LNCaP clone FGC (cell line): Measurements from ENCODE around the gene MYADM.

Source experiments
- DNase-seq: peaks from one replicate; pipeline ENCODE4 v3.0.0-alpha.2; 2011; ENCODE audit warnings: low read depth
- H3K4me3 ChIP-seq: 2 replicates; pipeline ENCODE4 v1.5.1; 2011; ENCODE audit warnings: mild to moderate bottlenecking, low read depth, low read length, control low read depth
- TF ChIP-seq, protein P1 (sequence below): IDR thresholded peaks from 2 replicates; pipeline ENCODE4 v1.5.1; 2012; ENCODE audit warnings: mild to moderate bottlenecking; ENCODE audit not compliant: control insufficient read depth, insufficient read depth; ENCODE audit errors: extremely low read depth

Gene MYADM

DNA sequence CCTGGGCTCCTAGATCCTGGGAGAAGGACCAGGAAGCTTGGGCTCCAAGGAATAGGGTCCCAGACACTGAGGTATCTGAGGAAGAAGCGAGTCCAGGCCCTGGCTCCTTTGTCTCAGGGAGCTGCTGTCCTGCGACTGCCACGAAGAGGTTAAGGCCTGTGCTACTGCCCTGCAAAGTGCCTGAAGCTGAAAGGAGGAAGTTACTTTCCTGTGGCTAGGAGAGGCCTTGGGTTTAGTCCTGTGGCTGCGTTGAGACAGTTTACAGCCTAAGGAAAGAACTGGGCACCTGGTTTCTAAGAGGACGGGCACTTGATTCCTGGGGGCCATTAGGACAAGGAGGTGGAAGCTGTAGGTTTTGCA is 2.8 kb downstream of the MYADM start:
- H3K4me3 ChIP-seq, result peak overlapping the region; percentile 74
- TF ChIP-seq, protein P1, sequence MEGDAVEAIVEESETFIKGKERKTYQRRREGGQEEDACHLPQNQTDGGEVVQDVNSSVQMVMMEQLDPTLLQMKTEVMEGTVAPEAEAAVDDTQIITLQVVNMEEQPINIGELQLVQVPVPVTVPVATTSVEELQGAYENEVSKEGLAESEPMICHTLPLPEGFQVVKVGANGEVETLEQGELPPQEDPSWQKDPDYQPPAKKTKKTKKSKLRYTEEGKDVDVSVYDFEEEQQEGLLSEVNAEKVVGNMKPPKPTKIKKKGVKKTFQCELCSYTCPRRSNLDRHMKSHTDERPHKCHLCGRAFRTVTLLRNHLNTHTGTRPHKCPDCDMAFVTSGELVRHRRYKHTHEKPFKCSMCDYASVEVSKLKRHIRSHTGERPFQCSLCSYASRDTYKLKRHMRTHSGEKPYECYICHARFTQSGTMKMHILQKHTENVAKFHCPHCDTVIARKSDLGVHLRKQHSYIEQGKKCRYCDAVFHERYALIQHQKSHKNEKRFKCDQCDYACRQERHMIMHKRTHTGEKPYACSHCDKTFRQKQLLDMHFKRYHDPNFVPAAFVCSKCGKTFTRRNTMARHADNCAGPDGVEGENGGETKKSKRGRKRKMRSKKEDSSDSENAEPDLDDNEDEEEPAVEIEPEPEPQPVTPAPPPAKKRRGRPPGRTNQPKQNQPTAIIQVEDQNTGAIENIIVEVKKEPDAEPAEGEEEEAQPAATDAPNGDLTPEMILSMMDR, result no peak
- DNase-seq, result peak; percentile 39

GRCh38 chr19:53871454-53871853 is 3.8 kb downstream of the MYADM start:
- TF ChIP-seq, protein P1, result no peak
- DNase-seq, result no peak
- H3K4me3 ChIP-seq, result peak overlapping the region; percentile 74; the same call in 1 of the 2 replicates

DNA sequence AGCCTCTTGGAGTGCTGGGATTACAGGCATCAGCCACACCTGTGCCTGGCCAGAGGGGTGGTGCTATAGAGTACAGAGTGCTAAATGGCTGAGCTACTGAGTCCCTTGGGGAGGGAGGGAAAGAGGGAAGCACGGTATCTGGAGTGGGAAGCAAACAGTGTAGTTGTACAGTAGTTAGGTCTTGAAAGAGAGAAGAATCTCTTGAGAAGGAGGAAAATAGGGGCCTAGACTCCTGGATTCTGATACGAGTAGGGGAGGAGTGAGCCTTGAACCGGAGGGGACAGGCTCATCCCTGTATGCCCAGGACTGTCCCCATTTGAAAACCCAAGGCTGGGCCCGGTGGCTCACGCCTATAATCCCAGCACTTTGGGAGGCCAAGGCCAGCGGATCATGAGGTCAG is 5.1 kb downstream of the MYADM start:
- TF ChIP-seq, protein P1, result no peak
- DNase-seq, result no peak

GRCh38 chr19:53873773-53874605 is 6.3 kb downstream of the MYADM start:
- TF ChIP-seq, protein P1, result no peak

More for the DNA sequence above, 5.1 kb downstream of the MYADM start:
- H3K4me3 ChIP-seq, result no peak overlapping the region

DNA sequence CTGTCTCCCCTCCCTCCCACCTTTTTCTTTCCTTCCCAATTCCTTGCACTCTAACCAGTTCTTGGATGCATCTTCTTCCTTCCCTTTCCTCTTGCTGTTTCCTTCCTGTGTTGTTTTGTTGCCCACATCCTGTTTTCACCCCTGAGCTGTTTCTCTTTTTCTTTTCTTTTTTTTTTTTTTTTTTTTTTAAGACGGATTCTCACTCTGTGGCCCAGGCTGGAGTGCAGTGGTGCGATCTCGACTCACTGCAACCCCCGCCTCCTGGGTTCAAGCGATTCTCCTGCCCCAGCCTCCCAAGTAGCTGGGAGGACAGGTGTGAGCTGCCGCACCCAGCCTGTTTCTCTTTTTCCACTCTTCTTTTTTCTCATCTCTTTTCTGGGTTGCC is 6.9 kb downstream of the MYADM start:
- H3K4me3 ChIP-seq, result no peak overlapping the region
- TF ChIP-seq, protein P1, result no peak
- DNase-seq, result no peak

More at GRCh38 chr19:53873773-53874605, 6.3 kb downstream of the MYADM start:
- H3K4me3 ChIP-seq, result no peak overlapping the region
- no peak for DNase-seq

DNA sequence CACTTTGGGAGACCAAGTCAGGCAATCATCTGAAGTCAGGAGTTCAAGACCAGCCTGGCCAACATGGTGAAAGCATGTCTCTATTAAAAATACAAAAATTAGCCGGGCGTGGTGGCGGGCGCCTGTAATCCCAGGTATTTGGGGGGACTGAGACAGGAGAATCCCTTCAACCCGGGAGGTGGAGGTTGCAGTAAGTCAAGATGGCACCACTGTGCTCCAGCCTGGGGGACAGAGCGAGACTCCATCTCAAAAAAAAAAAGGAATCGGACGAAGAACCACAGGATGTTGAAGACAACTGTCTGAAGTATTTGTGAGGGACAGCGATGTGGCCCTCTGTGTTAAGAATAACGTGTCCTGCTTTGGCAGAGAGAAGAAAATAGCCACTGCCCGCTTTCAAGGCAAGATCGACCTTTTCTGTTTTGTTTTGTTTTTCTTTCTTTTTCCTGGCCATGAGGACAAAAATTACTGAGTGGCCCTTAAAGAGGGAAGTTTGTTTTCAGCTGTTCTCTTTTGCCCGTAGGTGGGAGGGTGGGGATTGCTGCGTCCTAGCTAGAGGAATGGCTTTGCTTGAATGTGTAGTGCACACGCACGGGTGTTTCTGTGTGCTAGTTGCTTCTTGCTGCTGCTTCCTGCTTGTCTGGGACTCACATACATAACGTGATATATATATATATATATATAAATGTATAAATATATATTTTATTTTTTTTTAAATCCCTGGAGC is 8.1 kb downstream of the MYADM start:
- TF ChIP-seq, protein P1, result no peak
- no peak for DNase-seq
- H3K4me3 ChIP-seq, result no peak overlapping the region
